Bronchial smooth muscle cell (primary cell): ENCODE measurements around the gene RBMXL2. TPM values are rescaled to one million over a fixed set of nuclear protein-coding genes. Genes with fewer than 3 reads are reported as not detected.

ENCODE experiments used
- total RNA-seq: library from RNA; depleted of rRNA; stranded (reverse); fragments of >200 nt; gene quantifications from 2 replicates; pipeline ENCODE4 v1.2.1, GENCODE V29; 2014

RBMXL2 gene
- not detected in 2 replicates for total RNA-seq

DNA sequence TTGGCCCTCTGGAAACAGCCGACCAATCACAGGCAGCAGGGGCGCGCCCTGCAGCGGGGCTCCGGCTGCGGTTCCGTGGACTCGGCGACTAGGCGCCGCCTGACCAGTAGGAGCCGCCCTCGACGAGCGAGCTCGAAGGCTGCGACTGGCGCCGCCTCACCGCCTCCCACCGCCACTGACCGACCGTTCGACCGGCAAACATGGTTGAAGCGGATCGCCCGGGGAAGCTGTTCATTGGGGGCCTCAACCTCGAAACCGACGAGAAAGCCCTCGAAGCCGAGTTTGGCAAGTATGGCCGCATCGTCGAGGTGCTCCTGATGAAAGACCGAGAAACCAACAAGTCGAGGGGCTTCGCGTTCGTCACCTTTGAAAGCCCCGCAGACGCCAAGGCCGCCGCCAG is at the start of gene RBMXL2:
RBMXL2 (plus strand) TSS at position 78 of the 400 bp plus-strand sequence; CDS start at position 201, 123 bp downstream.

Other genes with a start within 250 kb of the RBMXL2 start
- not detected in 2 replicates for gene OR10A5, start 243.3 kb upstream of the RBMXL2 start, total RNA-seq
- not detected in 2 replicates for gene OR10A2, start 225.9 kb upstream of the RBMXL2 start, total RNA-seq
- not detected in 2 replicates for gene OR10A4, start 212.4 kb upstream of the RBMXL2 start, total RNA-seq
- gene OR2D2, start 196.5 kb upstream of the RBMXL2 start, total RNA-seq: 0.09 and 0.16 TPM in 2 replicates
- gene OR2D3, start 168.0 kb upstream of the RBMXL2 start, total RNA-seq: not detected in 2 replicates
- gene ZNF215, start 162.6 kb upstream of the RBMXL2 start, total RNA-seq: 1.4 and 3.0 TPM in 2 replicates
- 8.0 and 19.6 TPM in 2 replicates for gene ZNF214, start 68.7 kb upstream of the RBMXL2 start, total RNA-seq
- 0.09 and 0.16 TPM in 2 replicates for gene NLRP14, start 68.5 kb upstream of the RBMXL2 start, total RNA-seq
- not detected in 2 replicates for gene SYT9, start 162.9 kb downstream of the RBMXL2 start, total RNA-seq